HL-60/S4 (cell line): Measurements from ENCODE around the gene GTF2A2.

Experiments
- in situ Hi-C: fragments of 300-500 bp; cut with MboI; formaldehyde crosslinking; loops from 2 replicates; pipeline ENCODE4 v1.14.3; 2022; ENCODE audit warnings: low sequenced_read_pairs

Gene GTF2A2

GRCh38 chr15:59611276-59612260 lies 45.7 kb downstream of the GTF2A2 start, which contains the start of gene GCNT3:
GCNT3 (plus strand) TSS chr15:59611783; CDS start chr15:59618239, 6,456 bp downstream.
- in situ Hi-C loops, result no loop called here

GRCh38 chr15:59609730-59610712 lies 47.3 kb downstream of the GTF2A2 start:
- in situ Hi-C loops, result no loop called here

- in situ Hi-C loops, result no loop called here
These were observed 51.3 kb downstream of the GTF2A2 start for GRCh38 chr15:59605994-59606393.

- in situ Hi-C loops, result no loop called here
These were observed 58.9 kb downstream of the GTF2A2 start for GRCh38 chr15:59598461-59598860.

- in situ Hi-C loops, result no loop called here
These were observed 60.7 kb downstream of the GTF2A2 start for GRCh38 chr15:59596640-59597039.

- in situ Hi-C loops, result no loop called here
These were observed 61.8 kb downstream of the GTF2A2 start for GRCh38 chr15:59595434-59595915.

GRCh38 chr15:59594991-59595390 lies 62.3 kb downstream of the GTF2A2 start:
- in situ Hi-C loops, result no loop called here

GRCh38 chr15:59594493-59594942 lies 62.8 kb downstream of the GTF2A2 start:
- in situ Hi-C loops, result no loop called here

GRCh38 chr15:59591356-59591755 lies 66.0 kb downstream of the GTF2A2 start:
- in situ Hi-C loops, result no loop called here

- in situ Hi-C loops, result no loop called here
These were observed 67.3 kb downstream of the GTF2A2 start for GRCh38 chr15:59590027-59590426.
